Measurements from ENCODE around the gene SNCG.

The SNCG gene

GRCh38 chr10:86941426-86941825 is 17.0 kb upstream of the SNCG start:
- no peak overlapping the region for H3K4me3 ChIP-seq (ENCODE audit: low read depth, low read length)
- TF ChIP-seq CTCF (IDR thresholded peaks at IDR 0.05; ENCODE audit: control insufficient read depth, extremely low read depth, insufficient read depth): no peak
- no peak for DNase-seq (ENCODE audit: low read depth)

- DNase-seq (ENCODE audit: low read depth): no peak
- no peak overlapping the region for H3K4me3 ChIP-seq (ENCODE audit: low read depth, low read length)
- no peak for TF ChIP-seq CTCF (IDR thresholded peaks at IDR 0.05; ENCODE audit: control insufficient read depth, extremely low read depth, insufficient read depth)
Observed at GRCh38 chr10:86941991-86942421, 16.4 kb upstream of the SNCG start.

- DNase-seq (ENCODE audit: low read depth): no peak
Observed at GRCh38 chr10:86942441-86943315, 15.7 kb upstream of the SNCG start.

GRCh38 chr10:86943316-86944030 is 14.9 kb upstream of the SNCG start:
- no peak for DNase-seq (ENCODE audit: low read depth)
- H3K4me3 ChIP-seq (ENCODE audit: low read depth, low read length): no peak overlapping the region
- TF ChIP-seq CTCF (IDR thresholded peaks at IDR 0.05; ENCODE audit: control insufficient read depth, extremely low read depth, insufficient read depth): no peak

More at GRCh38 chr10:86942441-86943315, 15.7 kb upstream of the SNCG start:
- no peak overlapping the region for H3K4me3 ChIP-seq (ENCODE audit: low read depth, low read length)
- TF ChIP-seq CTCF (IDR thresholded peaks at IDR 0.05; ENCODE audit: control insufficient read depth, extremely low read depth, insufficient read depth): no peak

- TF ChIP-seq CTCF (IDR thresholded peaks at IDR 0.05; ENCODE audit: control insufficient read depth, extremely low read depth, insufficient read depth): no peak
- DNase-seq (ENCODE audit: low read depth): no peak
- no peak overlapping the region for H3K4me3 ChIP-seq (ENCODE audit: low read depth, low read length)
Observed at GRCh38 chr10:86944031-86944419, 14.4 kb upstream of the SNCG start.

- no peak for DNase-seq (ENCODE audit: low read depth)
- TF ChIP-seq CTCF (IDR thresholded peaks at IDR 0.05; ENCODE audit: control insufficient read depth, extremely low read depth, insufficient read depth): no peak
- no peak overlapping the region for H3K4me3 ChIP-seq (ENCODE audit: low read depth, low read length)
Observed at GRCh38 chr10:86944471-86944870, 13.9 kb upstream of the SNCG start.
